Fibroblast of lung (primary cell): Measurements from ENCODE around the gene CHST9. TPM values are rescaled to one million over a fixed set of nuclear protein-coding genes. Genes with fewer than 3 reads are reported as not detected.

ENCODE experiments used
- DNase-seq, 2 donors: peaks; one replicate each; pipeline versions ENCODE4 v3.0.0 to v3.0.0-alpha.2; 2010; ENCODE audit warnings: low read depth in 2 of 2
- H2AFZ ChIP-seq: 2 replicates; pipeline ENCODE4 v1.5.1; 2012; ENCODE audit warnings: low read length, control low read depth, inconsistent platforms
- H3K27ac ChIP-seq: 2 replicates; pipeline ENCODE4 v1.5.1; 2011; ENCODE audit warnings: low read length, control low read depth; ENCODE audit not compliant: insufficient read depth
- H3K27me3 ChIP-seq: 2 replicates; pipeline ENCODE4 v1.5.1; 2011; ENCODE audit warnings: mild to moderate bottlenecking, low read length; ENCODE audit not compliant: control insufficient read depth, insufficient read depth
- H3K36me3 ChIP-seq: 2 replicates; pipeline ENCODE4 v1.5.1; 2011; ENCODE audit warnings: low read length; ENCODE audit not compliant: control insufficient read depth, insufficient read depth
- H3K4me1 ChIP-seq: 2 replicates; pipeline ENCODE4 v1.5.1; 2011; ENCODE audit warnings: low read length; ENCODE audit not compliant: control insufficient read depth, insufficient read depth; ENCODE audit errors: extremely low read depth
- H3K4me2 ChIP-seq: 2 replicates; pipeline ENCODE4 v1.5.1; 2011; ENCODE audit warnings: low read length, control low read depth; ENCODE audit not compliant: insufficient read depth; ENCODE audit errors: extremely low read depth
- H3K4me3 ChIP-seq, 4 experiments: fragments of 200-600 bp in 1 of 4; sonication (generic) in 1 of 4; replicated peaks in 1 of 4; 2 replicates each; pipeline ENCODE4 v1.5.1; 2011 to 2016; ENCODE audit warnings: low read length in 4 of 4, low read depth in 3 of 4, mild to moderate bottlenecking in 3 of 4, control low read depth in 2 of 4, inconsistent platforms in 1 of 4, mixed read lengths in 1 of 4; ENCODE audit not compliant: insufficient read depth in 1 of 4; ENCODE audit errors: control extremely low read depth in 1 of 4
- H3K79me2 ChIP-seq: 2 replicates; pipeline ENCODE4 v1.5.1; 2012; ENCODE audit warnings: mild to moderate bottlenecking, low read length, inconsistent platforms; ENCODE audit not compliant: control insufficient read depth, insufficient read depth
- H3K9ac ChIP-seq: 2 replicates; pipeline ENCODE4 v1.5.1; 2011; ENCODE audit warnings: mild to moderate bottlenecking, low read length, control low read depth; ENCODE audit not compliant: insufficient read depth
- H3K9me3 ChIP-seq: 2 replicates; pipeline ENCODE4 v1.5.1; 2012; ENCODE audit warnings: low read depth, low read length; ENCODE audit not compliant: control insufficient read depth, insufficient read depth
- H4K20me1 ChIP-seq: 2 replicates; pipeline ENCODE4 v1.5.1; 2011; ENCODE audit warnings: low read length; ENCODE audit not compliant: control insufficient read depth, insufficient read depth; ENCODE audit errors: extremely low read depth
- CTCF ChIP-seq, 2 donors: IDR thresholded peaks in 1 of 2; conservative IDR thresholded peaks in 1 of 2; 1 replicate in 1 of 2; 2 replicates in 1 of 2; pipeline ENCODE4 v1.5.1; 2011 to 2012; ENCODE audit warnings: low read length in 2 of 2, control low read depth in 1 of 2, inconsistent platforms in 1 of 2, low read depth in 1 of 2, mild to moderate bottlenecking in 1 of 2
- EZH2 ChIP-seq: IDR thresholded peaks from 2 replicates; pipeline ENCODE4 v1.5.1; 2012; ENCODE audit warnings: low read length, control low read depth, mild to moderate bottlenecking; ENCODE audit errors: missing control alignments
- polyA plus RNA-seq, 2 donors: library from polyadenylated mRNA; depleted of rRNA in 1 of 2; stranded (reverse) in 1 of 2; unstranded in 1 of 2; fragments of >200 nt; gene quantifications; 2 replicates each; pipeline ENCODE4 v1.2.1, GENCODE V29; 2011 to 2012; ENCODE audit warnings: missing spikeins in 1 of 2
- total RNA-seq: library from RNA; depleted of rRNA; stranded (reverse); fragments of >200 nt; gene quantifications from 2 replicates; pipeline ENCODE4 v1.2.1, GENCODE V29; 2014

Gene CHST9
- total and polyA plus RNA-seq, 2 donors (not counting 1 experiment from before 2014, with no cell fraction given) = not detected

DNA sequence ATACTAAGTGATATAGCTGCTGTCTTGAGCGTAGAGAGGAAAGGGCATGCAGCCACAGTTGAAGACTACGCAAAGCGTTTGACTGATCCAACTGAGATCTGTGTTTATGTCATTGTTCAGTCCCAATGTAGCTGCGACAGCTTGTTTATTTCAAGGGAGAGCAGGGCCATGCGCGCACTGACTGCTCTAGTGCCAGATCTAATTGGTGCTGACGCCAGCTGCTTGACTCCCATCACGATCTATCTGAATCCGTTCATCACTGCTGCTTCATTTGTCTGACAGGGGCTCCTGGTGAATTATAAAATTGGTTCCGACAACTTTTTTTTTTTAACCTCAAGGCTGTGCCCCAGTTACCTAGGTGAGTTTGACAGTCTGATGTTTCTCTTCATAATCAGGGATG is 75.7 kb downstream of the CHST9 start:
- Histone ChIP-seq H3K27ac (no peak overlapping the region), H4K20me1 (no peaks in the 10 kb centered on the region), H3K4me1 (no peaks in the 10 kb centered on the region), H3K27me3 (no peaks in the 10 kb centered on the region), H2AFZ (no peak overlapping the region), H3K79me2 (no peaks in the 10 kb centered on the region), H3K36me3 (no peaks in the 10 kb centered on the region), H3K9me3 (no peaks in the 10 kb centered on the region), H3K4me3 (no peak overlapping the region), H3K9ac (no peak overlapping the region), H3K4me2 (no peak overlapping the region)
- no peak for TF ChIP-seq EZH2
- TF ChIP-seq CTCF (conservative IDR thresholded peaks at IDR 0.05 in 1 of 2, IDR thresholded peaks at IDR 0.05 in 1 of 2; ENCODE audit: low read depth in 1 of 2, low read length in 2 of 2) = no peak
- no peak for DNase-seq

DNA sequence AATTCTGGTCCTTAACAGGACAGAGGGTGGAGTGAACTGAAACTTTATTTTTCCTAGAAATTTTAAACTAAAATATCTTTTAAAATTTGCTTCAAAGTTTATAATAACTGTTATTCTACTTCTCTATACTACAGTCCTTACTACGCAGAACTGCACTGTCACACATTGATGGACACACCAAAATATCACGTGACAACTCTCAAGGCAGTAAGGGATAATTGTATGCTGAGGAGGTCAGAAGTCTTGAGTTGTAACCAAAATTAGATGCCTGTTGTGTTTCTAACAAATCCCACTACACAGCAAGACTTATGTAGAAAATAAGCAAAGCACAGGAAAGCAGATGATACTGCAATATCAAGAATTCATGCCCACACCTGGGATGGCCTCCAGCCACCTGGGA is 76.3 kb downstream of the CHST9 start:
- H2AFZ ChIP-seq = no peak overlapping the region
- no peaks in the 10 kb centered on the region for H3K4me1 ChIP-seq
- H3K36me3 ChIP-seq = no peaks in the 10 kb centered on the region
- no peaks in the 10 kb centered on the region for H3K27me3 ChIP-seq
- no peak overlapping the region for H3K4me3 ChIP-seq
- H3K79me2 ChIP-seq = no peaks in the 10 kb centered on the region
- TF ChIP-seq CTCF (conservative IDR thresholded peaks at IDR 0.05 in 1 of 2, IDR thresholded peaks at IDR 0.05 in 1 of 2; ENCODE audit: low read depth in 1 of 2, low read length in 2 of 2) = no peak
- no peak for TF ChIP-seq EZH2
- H3K27ac ChIP-seq = no peak overlapping the region
- H4K20me1 ChIP-seq = no peaks in the 10 kb centered on the region
- no peaks in the 10 kb centered on the region for H3K9me3 ChIP-seq
- H3K9ac ChIP-seq = no peak overlapping the region
- no peak for DNase-seq
- H3K4me2 ChIP-seq = no peak overlapping the region

DNA sequence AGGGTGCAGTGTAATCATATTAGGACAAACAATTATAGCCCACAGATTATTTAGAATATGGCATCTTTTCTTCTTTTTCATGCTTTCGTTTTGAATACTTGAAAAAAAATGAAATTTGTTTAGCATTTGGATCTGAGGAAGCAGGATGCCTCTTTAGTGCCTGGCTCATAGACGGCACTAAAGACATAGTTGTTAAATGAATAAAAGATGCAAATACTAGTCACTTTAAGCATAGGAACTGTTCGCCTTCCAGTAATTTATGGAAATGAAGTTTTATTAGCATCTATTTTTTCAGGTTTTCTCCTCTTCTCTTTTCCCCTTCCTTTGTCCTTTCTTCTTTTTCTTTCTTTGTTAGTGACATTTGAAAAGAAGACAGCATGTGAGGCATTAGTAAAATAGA is 80.4 kb downstream of the CHST9 start:
- no peak for TF ChIP-seq EZH2
- TF ChIP-seq CTCF (conservative IDR thresholded peaks at IDR 0.05 in 1 of 2, IDR thresholded peaks at IDR 0.05 in 1 of 2; ENCODE audit: low read depth in 1 of 2, low read length in 2 of 2) = no peak
- no peaks in the 10 kb centered on the region for H3K9me3 ChIP-seq
- H3K27ac ChIP-seq = no peak overlapping the region
- H3K4me1 ChIP-seq = no peaks in the 10 kb centered on the region
- H3K36me3 ChIP-seq = no peaks in the 10 kb centered on the region
- no peak overlapping the region for H3K4me3 ChIP-seq
- no peak overlapping the region for H2AFZ ChIP-seq
- H3K9ac ChIP-seq = no peak overlapping the region
- H3K4me2 ChIP-seq = no peak overlapping the region
- H3K79me2 ChIP-seq = no peaks in the 10 kb centered on the region
- no peaks in the 10 kb centered on the region for H4K20me1 ChIP-seq
- no peaks in the 10 kb centered on the region for H3K27me3 ChIP-seq
- no peak for DNase-seq
